K562 (cell line): Measurements from ENCODE around the gene RYR1. TPM values are rescaled to one million over a fixed set of nuclear protein-coding genes. Genes with fewer than 3 reads are reported as not detected.

ENCODE experiments used
- ATF7 ChIP-seq: fragments of 450-650 bp; IDR thresholded peaks from 2 replicates; pipeline ENCODE4 v1.7.1; 2014; ENCODE audit warnings: mild to moderate bottlenecking, moderate library complexity
- CBX2 ChIP-seq: fragments of 200-600 bp; sonication (generic); IDR thresholded peaks from one replicate; pipeline ENCODE4 v1.6.1; 2012; ENCODE audit warnings: mild to moderate bottlenecking, low read length, inconsistent platforms; ENCODE audit not compliant: insufficient read depth, poor library complexity, severe bottlenecking
- DNMT1 ChIP-seq: fragments of 450-650 bp; IDR thresholded peaks from 2 replicates; pipeline ENCODE4 v1.6.1; 2016; ENCODE audit warnings: antibody characterized with exemption, mild to moderate bottlenecking
- ELF4 ChIP-seq: fragments of 450-650 bp; formaldehyde crosslinking; IDR thresholded peaks from 2 replicates; pipeline ENCODE4 v1.4.0; 2022; ENCODE audit warnings: missing genetic modification characterization
- FOXA1 ChIP-seq: fragments of 450-650 bp; IDR thresholded peaks from 2 replicates; pipeline ENCODE4 v1.6.1; 2016; ENCODE audit warnings: mild to moderate bottlenecking, borderline replicate concordance
- FOXJ3 ChIP-seq: sonication (generic); formaldehyde crosslinking; IDR thresholded peaks from 2 replicates; pipeline ENCODE4 v1.4.0; 2020; ENCODE audit warnings: mild to moderate bottlenecking, missing genetic modification reagents
- FUS ChIP-seq: fragments of 200-400 bp; formaldehyde crosslinking; optimal IDR thresholded peaks from 2 replicates; pipeline ENCODE3; 2017; ENCODE audit warnings: low read depth, low read length
- GTF2E2 ChIP-seq: fragments of 200-800 bp; sonication (Bioruptor generic); IDR thresholded peaks from 2 replicates; pipeline ENCODE4 v1.6.1; 2016; ENCODE audit warnings: missing genetic modification characterization, missing compliant biosample characterization
- HDAC3 ChIP-seq: fragments of 450-650 bp; IDR thresholded peaks from 2 replicates; pipeline ENCODE4 v1.6.1; 2018; ENCODE audit warnings: borderline replicate concordance, mild to moderate bottlenecking, moderate library complexity; ENCODE audit not compliant: partially characterized antibody
- HEY1 ChIP-seq: fragments of 250-450 bp; sonication (Bioruptor Pico); IDR thresholded peaks from 2 replicates; pipeline ENCODE4 v1.5.0; 2020; ENCODE audit warnings: mild to moderate bottlenecking, moderate library complexity, borderline replicate concordance
- KLF1 ChIP-seq: fragments of 450-650 bp; IDR thresholded peaks from 2 replicates; pipeline ENCODE4 v1.6.1; 2016; ENCODE audit warnings: missing genetic modification characterization, missing compliant biosample characterization
- MBD2 ChIP-seq: sonication (generic); IDR thresholded peaks from 2 replicates; pipeline ENCODE4 v1.6.1; 2016; ENCODE audit warnings: low read depth, borderline replicate concordance
- MEIS2 ChIP-seq: fragments of 450-650 bp; IDR thresholded peaks from 2 replicates; pipeline ENCODE4 v1.6.1; 2014; ENCODE audit warnings: mild to moderate bottlenecking; ENCODE audit not compliant: partially characterized antibody
- NFYB ChIP-seq: IDR thresholded peaks from 2 replicates; pipeline ENCODE4 v1.6.1; 2011; ENCODE audit warnings: mild to moderate bottlenecking, moderate library complexity; ENCODE audit not compliant: insufficient read length; ENCODE audit errors: extremely low read depth
- NR0B1 ChIP-seq: fragments of 450-650 bp; IDR thresholded peaks from one replicate; pipeline ENCODE4 v1.6.1; 2018; ENCODE audit warnings: mild to moderate bottlenecking, moderate library complexity; ENCODE audit not compliant: partially characterized antibody
- POLR2A ChIP-seq: fragments of 450-650 bp; conservative IDR thresholded peaks from 2 replicates; pipeline ENCODE4 v1.6.1; 2016
- POLR2G ChIP-seq: fragments of 200-400 bp; formaldehyde crosslinking; IDR thresholded peaks from 2 replicates; pipeline ENCODE4 v1.6.1; 2017; ENCODE audit warnings: low read depth, mild to moderate bottlenecking, antibody characterized with exemption, low read length, moderate library complexity
- PRDM10 ChIP-seq: fragments of 450-650 bp; IDR thresholded peaks from 2 replicates; pipeline ENCODE4 v1.6.1; 2018; ENCODE audit not compliant: partially characterized antibody
- RBM14 ChIP-seq: fragments of 200-400 bp; formaldehyde crosslinking; IDR thresholded peaks from 2 replicates; pipeline ENCODE4 v1.6.1; 2018; ENCODE audit warnings: low read depth, mild to moderate bottlenecking, low read length, moderate library complexity, borderline replicate concordance; ENCODE audit not compliant: insufficient read depth
- RBM17 ChIP-seq: fragments of 200-400 bp; formaldehyde crosslinking; IDR thresholded peaks from 2 replicates; pipeline ENCODE4 v1.6.1; 2017; ENCODE audit warnings: low read depth, mild to moderate bottlenecking, low read length, borderline replicate concordance
- TEAD4 ChIP-seq, 2 experiments: sonication (generic) in 1 of 2; formaldehyde crosslinking in 1 of 2; IDR thresholded peaks; 2 replicates each; pipeline versions ENCODE4 v1.6.1 to v1.8.0; 2012 to 2022; ENCODE audit warnings: borderline replicate concordance in 1 of 2, inconsistent platforms in 1 of 2, low read length in 1 of 2, mild to moderate bottlenecking in 1 of 2, missing genetic modification reagents in 1 of 2
- THRB ChIP-seq: fragments of 450-650 bp; formaldehyde crosslinking; conservative IDR thresholded peaks from 2 replicates; pipeline ENCODE4 v1.4.0; 2022; ENCODE audit warnings: mild to moderate bottlenecking, missing genetic modification characterization
- ZNF23 ChIP-seq: fragments of 250-450 bp; sonication (Bioruptor Pico); IDR thresholded peaks from 2 replicates; pipeline ENCODE4 v1.4.0; 2020; ENCODE audit warnings: mild to moderate bottlenecking
- ZNF354B ChIP-seq: fragments of 250-450 bp; sonication (Bioruptor Pico); IDR thresholded peaks from 2 replicates; pipeline ENCODE4 v1.4.0; 2020
- ZZZ3 ChIP-seq: fragments of 450-650 bp; IDR thresholded peaks from 2 replicates; pipeline ENCODE4 v1.6.1; 2016; ENCODE audit warnings: antibody characterized with exemption, mild to moderate bottlenecking, moderate library complexity
- polyA plus RNA-seq, 8 experiments: library from polyadenylated mRNA; depleted of rRNA in 4 of 8; stranded (reverse) in 5 of 8; unstranded in 3 of 8; fragments of >200 nt; fragmentation: Nextera tagmentation in 2 of 8; fragmentation: Illumina TruSeq in 1 of 8; extraction: Ambion mirVana in 2 of 8; extraction: Trizol in 1 of 8; gene quantifications; 2 replicates each; pipeline versions ENCODE4 v1.2.1 to v1.2.3, GENCODE V29; 2011 to 2014; ENCODE audit warnings: inconsistent platforms in 1 of 8, missing spikeins in 1 of 8
- total RNA-seq, 7 experiments: library from RNA; depleted of rRNA in 6 of 7; stranded (reverse); fragments of >200 nt in 6 of 7; fragmentation: Illumina TruSeq in 2 of 7; extraction: Trizol in 2 of 7; gene quantifications; 2 replicates each; pipeline versions ENCODE4 v1.2.1 to v1.2.3, GENCODE V29; 2011 to 2021; ENCODE audit warnings: low replicate concordance in 1 of 7

The RYR1 gene
- total and polyA plus RNA-seq, 9 of the 15 experiments (the other 6 are each of a cell fraction or from before 2014, with no cell fraction given), result 0.11 to 7.4 (median 3.7) TPM

- TF ChIP-seq THRB (CRISPR knock-in tag), result no peak
- TF ChIP-seq NR0B1, result no peak
- no peak for TF ChIP-seq FUS
- peak; percentile 61 for TF ChIP-seq NFYB
- TF ChIP-seq PRDM10, result peak; percentile 74
- no peak for TF ChIP-seq CBX2
- TF ChIP-seq ZNF23 (CRISPR knock-in tag), result no peak
- TF ChIP-seq MBD2, result no peak
- TF ChIP-seq FOXJ3 (CRISPR knock-in tag), result no peak
- TF ChIP-seq ZZZ3, result no peak
- no peak for TF ChIP-seq FOXA1
- TF ChIP-seq ZNF354B (CRISPR knock-in tag), result no peak
- TF ChIP-seq POLR2A, result no peak
- TF ChIP-seq GTF2E2 (tag), result no peak
- no peak for TF ChIP-seq HDAC3
- no peak for TF ChIP-seq HEY1
- no peak for TF ChIP-seq ATF7
- TF ChIP-seq RBM17, result no peak
- no peak for TF ChIP-seq DNMT1
- TF ChIP-seq MEIS2, result no peak
- TF ChIP-seq RBM14, result no peak
- no peak for TF ChIP-seq ELF4 (CRISPR knock-in tag)
- no peak for TF ChIP-seq KLF1 (tag)
- peak; percentile 60 for TF ChIP-seq POLR2G
- TF ChIP-seq TEAD4 (IDR thresholded peaks at IDR 0.05; ENCODE audit: low read length), result 0 out of 2 replicates have a peak, but pooled peaks have one; percentile 5
- TF ChIP-seq TEAD4 (CRISPR knock-in tag; IDR thresholded peaks at IDR 0.05; ENCODE audit: borderline replicate concordance), result no peak
These were observed at the start of gene RYR1 (continued) for GRCh38 chr19:38433268-38433733.
